HFF-Myc (cell line): ENCODE results near the gene DNAJC5.
"Not testable (repeated sequence)": the region's sequence is repeated elsewhere in the genome, so short reads cannot be mapped to it uniquely, and the experiment has no call there.

Experiments used
- DNase-seq: peaks from one replicate; pipeline ENCODE4 v3.0.0-alpha.2; 2011; ENCODE audit warnings: low read depth; ENCODE audit errors: extremely low read depth
- H3K4me3 ChIP-seq: replicated peaks from 2 replicates; pipeline ENCODE4 v1.5.1; 2011; ENCODE audit warnings: low read depth, mild to moderate bottlenecking, control low read depth, low read length
- TF ChIP-seq, protein P1 (sequence below): IDR thresholded peaks from 2 replicates; pipeline ENCODE4 v1.5.1; 2012; ENCODE audit warnings: mild to moderate bottlenecking, low read depth, low read length, control low read depth; ENCODE audit errors: missing control alignments

Gene DNAJC5

DNA sequence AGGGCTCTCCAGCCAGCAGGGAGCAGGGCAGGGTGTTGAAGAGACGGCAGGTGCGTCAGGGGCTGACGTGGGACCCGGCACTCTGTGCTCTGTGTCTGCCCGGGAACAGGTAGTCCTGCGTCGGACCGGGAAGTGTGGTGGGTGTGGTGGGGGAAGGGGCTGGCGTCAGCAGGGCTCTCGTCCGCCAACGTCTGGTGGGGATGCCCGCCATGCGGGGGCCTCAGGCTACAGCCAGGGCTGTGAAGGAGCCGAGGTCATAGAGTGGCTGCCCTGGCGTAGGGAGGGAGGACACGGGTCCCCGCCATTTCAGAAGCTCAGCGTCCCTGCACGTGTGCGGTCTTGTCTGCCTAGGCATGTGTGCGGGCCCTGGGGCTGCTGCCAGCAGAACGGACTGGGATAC is 25.3 kb downstream of the DNAJC5 start:
- DNase-seq, result no peak
- TF ChIP-seq, protein P1, sequence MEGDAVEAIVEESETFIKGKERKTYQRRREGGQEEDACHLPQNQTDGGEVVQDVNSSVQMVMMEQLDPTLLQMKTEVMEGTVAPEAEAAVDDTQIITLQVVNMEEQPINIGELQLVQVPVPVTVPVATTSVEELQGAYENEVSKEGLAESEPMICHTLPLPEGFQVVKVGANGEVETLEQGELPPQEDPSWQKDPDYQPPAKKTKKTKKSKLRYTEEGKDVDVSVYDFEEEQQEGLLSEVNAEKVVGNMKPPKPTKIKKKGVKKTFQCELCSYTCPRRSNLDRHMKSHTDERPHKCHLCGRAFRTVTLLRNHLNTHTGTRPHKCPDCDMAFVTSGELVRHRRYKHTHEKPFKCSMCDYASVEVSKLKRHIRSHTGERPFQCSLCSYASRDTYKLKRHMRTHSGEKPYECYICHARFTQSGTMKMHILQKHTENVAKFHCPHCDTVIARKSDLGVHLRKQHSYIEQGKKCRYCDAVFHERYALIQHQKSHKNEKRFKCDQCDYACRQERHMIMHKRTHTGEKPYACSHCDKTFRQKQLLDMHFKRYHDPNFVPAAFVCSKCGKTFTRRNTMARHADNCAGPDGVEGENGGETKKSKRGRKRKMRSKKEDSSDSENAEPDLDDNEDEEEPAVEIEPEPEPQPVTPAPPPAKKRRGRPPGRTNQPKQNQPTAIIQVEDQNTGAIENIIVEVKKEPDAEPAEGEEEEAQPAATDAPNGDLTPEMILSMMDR, result no peak
- no peak overlapping the region for H3K4me3 ChIP-seq

DNA sequence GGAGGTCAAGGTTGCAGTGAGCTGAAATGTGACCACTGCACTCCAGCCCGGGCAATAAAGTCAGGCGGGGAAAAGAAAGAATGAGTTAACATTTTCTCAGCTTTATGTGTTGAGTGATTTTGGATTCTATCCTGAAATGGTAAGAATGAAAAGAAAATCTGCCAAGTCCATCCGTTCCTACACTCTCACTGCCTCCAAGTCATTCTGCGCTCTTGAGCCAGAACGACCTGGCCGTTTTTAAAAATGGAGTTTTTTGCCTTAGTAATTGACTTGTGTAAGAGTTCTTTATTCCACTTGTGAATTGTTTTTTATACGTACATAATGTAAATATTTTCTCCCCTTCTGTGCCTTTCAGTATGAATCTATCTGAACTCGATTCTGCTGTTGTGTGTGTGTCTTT is 28.7 kb downstream of the DNAJC5 start:
- DNase-seq, result no peak
- H3K4me3 ChIP-seq, result no peak overlapping the region
- TF ChIP-seq, protein P1, result no peak

DNA sequence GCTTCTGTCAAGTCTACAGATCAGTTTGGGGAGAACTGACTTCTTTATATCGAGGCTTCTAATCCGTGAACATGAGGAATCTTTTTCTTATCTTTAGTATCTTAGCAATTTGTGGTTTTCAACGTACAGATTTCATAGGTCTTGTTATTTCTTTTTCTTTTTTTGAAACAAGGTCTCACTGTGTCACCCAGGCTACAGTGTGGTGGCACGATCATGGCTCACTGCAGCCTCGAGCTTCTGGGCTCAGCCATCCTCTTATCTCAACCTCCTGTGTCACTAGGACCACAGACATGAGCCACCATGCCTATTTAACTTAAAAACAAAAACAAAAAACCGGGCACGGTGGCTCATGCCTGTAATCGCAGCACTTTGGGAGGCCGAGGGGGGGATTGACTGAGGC is 29.3 kb downstream of the DNAJC5 start:
- TF ChIP-seq, protein P1, result no peak
- no peak overlapping the region for H3K4me3 ChIP-seq
- DNase-seq, result no peak

DNA sequence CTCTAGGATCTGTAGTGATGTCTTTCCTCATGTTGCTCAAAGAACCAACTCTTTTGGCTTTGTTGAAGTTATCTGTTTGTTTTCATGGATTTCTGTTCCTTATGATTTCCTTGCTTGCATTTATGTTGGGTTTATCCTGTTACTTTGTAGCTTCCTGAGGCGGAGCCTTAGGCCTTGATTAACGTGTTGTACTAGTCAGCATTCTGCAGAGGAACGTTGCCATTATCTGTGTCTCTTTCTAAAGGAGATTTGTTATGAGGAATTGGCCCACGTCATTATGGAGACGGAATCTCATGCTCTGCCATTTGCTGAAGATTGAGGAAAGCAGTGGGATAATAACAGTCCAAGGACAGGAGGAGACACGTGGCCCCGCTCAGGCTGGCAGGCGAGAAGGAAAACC is 31.4 kb downstream of the DNAJC5 start:
- H3K4me3 ChIP-seq, result no peak overlapping the region
- TF ChIP-seq, protein P1, result no peak
- DNase-seq, result no peak

DNA sequence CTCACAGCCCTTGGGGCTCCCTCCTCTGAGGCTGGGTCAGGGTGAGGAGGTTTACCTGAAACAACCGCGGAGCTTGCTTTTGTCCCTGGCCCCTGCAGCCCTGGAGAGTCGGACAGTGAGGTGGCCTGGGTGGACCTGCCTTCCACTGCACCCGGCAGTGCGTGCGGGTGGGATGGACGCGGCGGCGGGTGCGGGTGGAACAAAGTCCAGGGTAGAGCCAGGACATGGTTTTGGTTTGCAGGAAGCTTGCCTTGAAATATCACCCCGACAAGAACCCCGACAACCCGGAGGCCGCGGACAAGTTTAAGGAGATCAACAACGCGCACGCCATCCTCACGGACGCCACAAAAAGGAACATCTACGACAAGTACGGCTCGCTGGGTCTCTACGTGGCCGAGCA is 34.1 kb downstream of the DNAJC5 start:
- no peak overlapping the region for H3K4me3 ChIP-seq
- TF ChIP-seq, protein P1, result no peak
- no peak for DNase-seq

DNA sequence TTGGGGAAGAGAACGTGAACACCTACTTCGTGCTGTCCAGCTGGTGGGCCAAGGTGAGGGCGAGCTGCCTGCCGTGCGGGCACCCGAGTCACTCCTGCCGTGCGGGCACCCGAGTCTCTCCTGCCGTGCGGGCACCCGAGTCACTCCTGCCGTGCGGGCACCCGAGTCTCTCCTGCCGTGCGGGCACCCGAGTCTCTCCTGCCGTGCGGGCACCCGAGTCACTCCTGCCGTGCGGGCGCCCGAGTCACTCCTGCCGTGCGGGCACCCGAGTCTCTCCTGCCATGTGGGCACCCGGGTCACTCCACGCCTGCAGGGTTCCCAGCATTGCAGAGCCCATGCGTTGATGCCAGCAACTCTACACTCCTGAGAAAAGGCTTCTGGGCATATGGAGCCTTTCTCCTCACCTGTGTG is 34.6 kb downstream of the DNAJC5 start:
- not testable (repeated sequence) for DNase-seq, H3K4me3 ChIP-seq

DNA sequence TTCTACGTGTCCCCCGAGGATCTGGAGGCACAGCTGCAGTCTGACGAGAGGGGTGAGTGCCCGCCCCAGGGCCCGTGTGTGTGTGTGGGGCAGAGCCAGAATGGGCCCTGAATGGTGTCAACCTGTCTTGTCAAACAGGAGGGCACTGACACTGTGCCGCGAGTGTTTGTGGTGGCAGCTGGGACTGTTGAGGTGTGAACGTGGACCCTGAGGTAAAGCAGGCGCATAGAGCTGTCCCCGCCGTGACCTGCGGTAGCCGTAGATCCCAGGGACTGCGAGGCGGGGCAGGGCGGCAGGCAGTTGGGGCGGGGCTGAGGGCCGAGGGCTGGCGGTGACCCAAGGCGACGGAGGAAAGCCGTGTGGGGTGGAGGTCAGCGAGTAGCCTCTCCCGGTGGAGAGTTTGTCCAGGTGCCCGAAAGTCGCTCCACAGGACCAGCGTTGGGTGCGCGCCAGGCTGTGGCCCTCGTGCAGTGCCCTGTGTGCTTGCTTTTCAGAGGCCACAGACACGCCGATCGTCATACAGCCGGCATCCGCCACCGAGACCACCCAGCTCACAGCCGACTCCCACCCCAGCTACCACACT is 36.1 kb downstream of the DNAJC5 start:
- no peak overlapping the region for H3K4me3 ChIP-seq
- TF ChIP-seq, protein P1, result no peak
- no peak for DNase-seq
